NB4 (cell line): Measurements from ENCODE around the gene SRGAP2B.
"Not testable (repeated sequence)": the region's sequence is repeated elsewhere in the genome, so short reads cannot be mapped to it uniquely, and the experiment has no call there.

Source experiments
- MYC ChIP-seq: IDR thresholded peaks from 2 replicates; pipeline ENCODE4 v1.6.1; 2011; ENCODE audit warnings: low read depth, low read length
- TF ChIP-seq, protein P1 (sequence below): IDR thresholded peaks from one replicate; pipeline ENCODE4 v1.5.1; 2012; ENCODE audit warnings: low read depth, low read length
- TF ChIP-seq, protein P2 (sequence below): IDR thresholded peaks from 2 replicates; pipeline ENCODE4 v1.6.1; 2011; ENCODE audit warnings: low read depth, low read length

DNA sequence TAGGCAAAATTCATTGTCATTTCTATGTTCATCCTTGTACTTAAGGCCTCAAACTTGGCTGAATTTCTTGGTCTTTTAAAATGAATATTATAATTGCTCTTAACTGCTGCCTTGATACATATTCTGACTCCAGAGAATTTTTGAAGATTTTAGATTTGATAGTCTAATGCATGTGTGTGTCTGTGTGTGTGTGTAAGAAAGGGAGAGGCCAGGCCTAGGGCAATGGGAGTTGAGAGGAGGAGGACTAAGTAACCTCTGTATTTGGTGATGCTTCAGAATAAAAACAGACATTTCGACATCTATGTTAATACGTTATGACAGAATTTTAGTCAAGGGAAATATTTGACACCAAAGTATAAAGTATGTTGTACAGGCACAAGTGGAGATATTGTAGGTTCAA, 8.2 kb upstream of the SRGAP2B start:
- TF ChIP-seq, protein P1, sequence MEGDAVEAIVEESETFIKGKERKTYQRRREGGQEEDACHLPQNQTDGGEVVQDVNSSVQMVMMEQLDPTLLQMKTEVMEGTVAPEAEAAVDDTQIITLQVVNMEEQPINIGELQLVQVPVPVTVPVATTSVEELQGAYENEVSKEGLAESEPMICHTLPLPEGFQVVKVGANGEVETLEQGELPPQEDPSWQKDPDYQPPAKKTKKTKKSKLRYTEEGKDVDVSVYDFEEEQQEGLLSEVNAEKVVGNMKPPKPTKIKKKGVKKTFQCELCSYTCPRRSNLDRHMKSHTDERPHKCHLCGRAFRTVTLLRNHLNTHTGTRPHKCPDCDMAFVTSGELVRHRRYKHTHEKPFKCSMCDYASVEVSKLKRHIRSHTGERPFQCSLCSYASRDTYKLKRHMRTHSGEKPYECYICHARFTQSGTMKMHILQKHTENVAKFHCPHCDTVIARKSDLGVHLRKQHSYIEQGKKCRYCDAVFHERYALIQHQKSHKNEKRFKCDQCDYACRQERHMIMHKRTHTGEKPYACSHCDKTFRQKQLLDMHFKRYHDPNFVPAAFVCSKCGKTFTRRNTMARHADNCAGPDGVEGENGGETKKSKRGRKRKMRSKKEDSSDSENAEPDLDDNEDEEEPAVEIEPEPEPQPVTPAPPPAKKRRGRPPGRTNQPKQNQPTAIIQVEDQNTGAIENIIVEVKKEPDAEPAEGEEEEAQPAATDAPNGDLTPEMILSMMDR, result not testable (repeated sequence)
- TF ChIP-seq, protein P2, sequence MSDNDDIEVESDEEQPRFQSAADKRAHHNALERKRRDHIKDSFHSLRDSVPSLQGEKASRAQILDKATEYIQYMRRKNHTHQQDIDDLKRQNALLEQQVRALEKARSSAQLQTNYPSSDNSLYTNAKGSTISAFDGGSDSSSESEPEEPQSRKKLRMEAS, result not testable (repeated sequence)
- not testable (repeated sequence) for TF ChIP-seq MYC
